ENCODE measurements around the gene CH25H. TPM values are rescaled to one million over a fixed set of nuclear protein-coding genes. Genes with fewer than 3 reads are reported as not detected.
A peak's percentile ranks its signal among the peaks of the same experiment; 100 is the strongest.

The CH25H gene
- polyA plus RNA-seq, 1 of the 3 experiments (the other 2 are of a cell fraction), result not detected

- Histone ChIP-seq H3K27me3 (ENCODE audit: insufficient read depth) (peaks cover 15% of the 10 kb centered on the region; the same call in 1 of the 2 replicates), H3K4me1 (ENCODE audit: control insufficient read depth in 1 of 2, insufficient read depth in 2 of 2, low read depth in 1 of 2, low read length in 1 of 2) (peaks cover 8 to 20% of the 10 kb centered on the region in 2 experiments; a peak in 3 of 4 replicates), H3K4me3 (ENCODE audit: low read depth in 2 of 2, low read length in 1 of 2) (no peak overlapping the region), H3K9ac (no peak overlapping the region), H4K20me1 (ENCODE audit: insufficient read depth) (no peaks in the 10 kb centered on the region), H3K79me2 (ENCODE audit: insufficient read depth) (no peaks in the 10 kb centered on the region), H2AFZ (ENCODE audit: low read depth) (no peak overlapping the region), H3F3A (replicated peaks; ENCODE audit: insufficient read depth) (peaks cover 16% of the 10 kb centered on the region), H3K9me3 (no peaks in the 10 kb centered on the region), H3K27ac (ENCODE audit: low read depth in 2 of 2, low read length in 1 of 2) (no peak overlapping the region), H3K9me2 (no peaks in the 10 kb centered on the region), H3K4me2 (no peak overlapping the region), H3K36me3 (replicated peaks in 1 of 2; ENCODE audit: control insufficient read depth in 1 of 2, insufficient read depth in 2 of 2, low read length in 1 of 2) (peaks cover 6 to 7% of the 10 kb centered on the region in 2 experiments)
- WGBS (ENCODE audit: low lambda C conversion rate), result 93% methylated on average over 5 of the region's 5 CpGs
- TF ChIP-seq USF1 (IDR thresholded peaks at IDR 0.05; ENCODE audit: borderline replicate concordance, low read depth), result no peak
- ChIA-PET POLR2A (no interaction called here), CTCF (interaction anchor here (1.1 to 6.5 kb wide), 4 partner anchors 179 to 374 kb away, joined by 3 to 71 read pairs (median 11); no protein-coding TSS in a partner anchor)
- no peak for DNase-seq
Observed at GRCh38 chr10:89209718-89210117, 2.6 kb upstream of the CH25H start.

DNA sequence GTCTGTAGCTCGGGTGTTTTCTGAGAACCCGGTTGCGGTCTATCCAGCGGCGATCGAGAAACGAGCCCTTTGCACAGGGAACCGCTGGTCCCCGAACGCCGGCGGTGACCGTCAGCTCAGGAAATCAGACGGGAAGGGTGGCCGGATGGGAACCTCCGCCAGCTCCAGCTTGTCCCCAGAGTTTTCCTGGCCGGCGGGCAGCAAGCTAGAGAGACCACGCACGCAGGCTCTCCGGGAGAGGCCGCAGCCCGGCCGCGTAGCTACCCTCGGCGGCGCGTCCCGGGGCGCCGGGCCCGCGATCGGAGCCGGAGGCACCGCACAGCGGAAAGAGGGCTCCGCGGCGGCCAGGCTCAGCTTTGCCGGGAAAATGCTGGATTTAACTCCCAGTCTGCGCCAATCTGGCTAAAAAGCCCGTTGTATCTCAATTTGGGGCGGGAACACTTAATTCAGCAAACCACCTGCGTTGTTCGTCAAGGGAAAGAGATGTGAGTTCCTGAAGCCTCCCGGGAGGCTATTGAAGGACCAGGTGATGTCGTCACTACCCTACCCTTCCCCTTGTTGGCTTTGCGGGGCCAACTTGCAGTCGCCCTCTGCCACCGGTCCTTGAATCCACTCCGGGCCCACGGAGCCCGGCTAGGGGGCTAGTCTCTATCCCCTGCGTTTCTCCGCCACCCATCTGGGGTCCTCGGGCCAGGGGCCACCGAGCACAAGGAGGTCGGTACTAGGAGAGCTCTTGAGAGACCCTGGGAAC is 859 bp upstream of the CH25H start:
- Histone ChIP-seq H3K79me2 (ENCODE audit: insufficient read depth) (no peaks in the 10 kb centered on the region), H3K4me2 (peak overlapping the region; percentile 77), H3K9me2 (no peaks in the 10 kb centered on the region), H3K36me3 (replicated peaks in 1 of 2; ENCODE audit: control insufficient read depth in 1 of 2, insufficient read depth in 2 of 2, low read length in 1 of 2) (no peaks in the 10 kb centered on the region), H3F3A (replicated peaks; ENCODE audit: insufficient read depth) (peaks cover 16% of the 10 kb centered on the region), H3K27me3 (ENCODE audit: insufficient read depth) (peaks cover 22% of the 10 kb centered on the region; the same call in 1 of the 2 replicates), H3K4me1 (ENCODE audit: control insufficient read depth in 1 of 2, insufficient read depth in 2 of 2, low read depth in 1 of 2, low read length in 1 of 2) (peaks cover 8 to 19% of the 10 kb centered on the region in 2 experiments; a peak in 3 of 4 replicates), H3K27ac (ENCODE audit: low read depth in 2 of 2, low read length in 1 of 2) (no peak overlapping the region), H3K4me3 (ENCODE audit: low read depth in 2 of 2, low read length in 1 of 2) (peak overlapping the region; percentile 49 to 67), H4K20me1 (ENCODE audit: insufficient read depth) (no peaks in the 10 kb centered on the region), H3K9me3 (no peaks in the 10 kb centered on the region), H3K9ac (0 out of 2 replicates have a peak overlapping the region, but pooled peaks have one; percentile 5), H2AFZ (ENCODE audit: low read depth) (peak overlapping the region; percentile 74)
- POLR2A ChIA-PET, result no interaction called here
- 34% methylated on average over 30 of the region's 60 CpGs for WGBS (ENCODE audit: low lambda C conversion rate)
- CTCF ChIA-PET, result interaction anchor here (0.6 to 6.5 kb wide), 12 partner anchors 10 to 1647 kb away, joined by 3 to 71 read pairs (median 6); no protein-coding TSS in a partner anchor
- DNase-seq, result peak; percentile 68
- TF ChIP-seq, protein P1, sequence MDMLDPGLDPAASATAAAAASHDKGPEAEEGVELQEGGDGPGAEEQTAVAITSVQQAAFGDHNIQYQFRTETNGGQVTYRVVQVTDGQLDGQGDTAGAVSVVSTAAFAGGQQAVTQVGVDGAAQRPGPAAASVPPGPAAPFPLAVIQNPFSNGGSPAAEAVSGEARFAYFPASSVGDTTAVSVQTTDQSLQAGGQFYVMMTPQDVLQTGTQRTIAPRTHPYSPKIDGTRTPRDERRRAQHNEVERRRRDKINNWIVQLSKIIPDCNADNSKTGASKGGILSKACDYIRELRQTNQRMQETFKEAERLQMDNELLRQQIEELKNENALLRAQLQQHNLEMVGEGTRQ (IDR thresholded peaks at IDR 0.05; ENCODE audit: borderline replicate concordance, low read depth, low read length), result no peak
- no peak for TF ChIP-seq FOSL2 (IDR thresholded peaks at IDR 0.05; ENCODE audit: borderline replicate concordance, low read depth)
- TF ChIP-seq, protein P2, sequence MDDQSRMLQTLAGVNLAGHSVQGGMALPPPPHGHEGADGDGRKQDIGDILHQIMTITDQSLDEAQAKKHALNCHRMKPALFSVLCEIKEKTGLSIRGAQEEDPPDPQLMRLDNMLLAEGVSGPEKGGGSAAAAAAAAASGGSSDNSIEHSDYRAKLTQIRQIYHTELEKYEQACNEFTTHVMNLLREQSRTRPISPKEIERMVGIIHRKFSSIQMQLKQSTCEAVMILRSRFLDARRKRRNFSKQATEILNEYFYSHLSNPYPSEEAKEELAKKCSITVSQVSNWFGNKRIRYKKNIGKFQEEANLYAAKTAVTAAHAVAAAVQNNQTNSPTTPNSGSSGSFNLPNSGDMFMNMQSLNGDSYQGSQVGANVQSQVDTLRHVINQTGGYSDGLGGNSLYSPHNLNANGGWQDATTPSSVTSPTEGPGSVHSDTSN (IDR thresholded peaks at IDR 0.05), result no peak
- no peak for TF ChIP-seq MXI1 (IDR thresholded peaks at IDR 0.05; ENCODE audit: low read depth, low read length)
- no peak for TF ChIP-seq EZH2phosphoT487 (IDR thresholded peaks at IDR 0.05; ENCODE audit: borderline replicate concordance, low read depth)
